AG10803 (cell line): ENCODE data around the gene OSMR.

Source experiments
- DNase-seq: peaks from one replicate; pipeline ENCODE4 v3.0.0; 2010; ENCODE audit warnings: low read depth
- H3K4me3 ChIP-seq: 2 replicates; pipeline ENCODE4 v1.5.1; 2011; ENCODE audit warnings: mild to moderate bottlenecking, low read length, control low read depth
- CTCF ChIP-seq: conservative IDR thresholded peaks from 2 replicates; pipeline ENCODE4 v1.5.1; 2011; ENCODE audit warnings: mild to moderate bottlenecking, low read length, control low read depth, inconsistent platforms

Gene OSMR

GRCh38 chr5:38816083-38817030 lies 29.5 kb upstream of the OSMR start:
- no peak for DNase-seq
- H3K4me3 ChIP-seq = no peak overlapping the region
- TF ChIP-seq CTCF = no peak

- no peak for DNase-seq
- TF ChIP-seq CTCF = no peak
- H3K4me3 ChIP-seq = no peak overlapping the region
These were observed 24.1 kb upstream of the OSMR start for GRCh38 chr5:38821679-38822078.

- no peak for DNase-seq
- no peak overlapping the region for H3K4me3 ChIP-seq
- no peak for TF ChIP-seq CTCF
These were observed 22.3 kb upstream of the OSMR start for GRCh38 chr5:38823503-38823902.

GRCh38 chr5:38824821-38825220 lies 21.0 kb upstream of the OSMR start:
- no peak for TF ChIP-seq CTCF
- no peak for DNase-seq
- no peak overlapping the region for H3K4me3 ChIP-seq

GRCh38 chr5:38825494-38825893 lies 20.3 kb upstream of the OSMR start:
- TF ChIP-seq CTCF = no peak
- peak; percentile 44 for DNase-seq

GRCh38 chr5:38827525-38827924 lies 18.3 kb upstream of the OSMR start:
- H3K4me3 ChIP-seq = no peak overlapping the region
- TF ChIP-seq CTCF = no peak
- peak; percentile 42 for DNase-seq

More at GRCh38 chr5:38825494-38825893, 20.3 kb upstream of the OSMR start:
- no peak overlapping the region for H3K4me3 ChIP-seq

- TF ChIP-seq CTCF = no peak
- no peak overlapping the region for H3K4me3 ChIP-seq
- DNase-seq = no peak
These were observed 15.2 kb upstream of the OSMR start for GRCh38 chr5:38830521-38831051.
